Caco-2 (cell line): Measurements from ENCODE around the gene TIMM10. TPM values are rescaled to one million over a fixed set of nuclear protein-coding genes. Genes with fewer than 3 reads are reported as not detected.
A peak's percentile ranks its signal among the peaks of the same experiment; 100 is the strongest.

Experiments
- BruUV-seq: library from RNA; stranded (reverse); fragments of 400-500 nt; replicated peaks from 2 replicates; lab custom pipeline; 2021; lab: Mats Ljungman, UMichigan
- CTCF ChIA-PET: fragments of 300-600 bp; sonication (Branson Sonifier 250); formaldehyde crosslinking; loops from one replicate; lab custom pipeline; 2022; ENCODE audit warnings: antibody characterized with exemption; lab: Charles Lee
- POLR2A ChIA-PET: fragments of 300-600 bp; sonication (Branson Sonifier 250); formaldehyde crosslinking; loops from one replicate; lab custom pipeline; 2022; ENCODE audit warnings: antibody characterized with exemption; lab: Charles Lee
- DNase-seq, 2 experiments: peaks; one replicate each; pipeline versions ENCODE4 v3.0.0 to v3.0.0-alpha.2; 2020 to 2022
- H3K27me3 ChIP-seq: replicated peaks from 2 replicates; pipeline ENCODE4 v1.6.0; 2011; ENCODE audit warnings: low read length; ENCODE audit not compliant: control insufficient read depth, insufficient read depth
- H3K36me3 ChIP-seq: 2 replicates; pipeline ENCODE4 v1.5.1; 2011; ENCODE audit warnings: low read length; ENCODE audit not compliant: control insufficient read depth, insufficient read depth
- H3K4me1 ChIP-seq: fragments of 250-450 bp; sonication (Bioruptor Pico); 2 replicates; pipeline ENCODE4 v1.5.1; 2020; ENCODE audit warnings: mild to moderate bottlenecking
- H3K4me3 ChIP-seq: 2 replicates; pipeline ENCODE4 v1.5.1; 2011; ENCODE audit warnings: low read depth, mild to moderate bottlenecking, control low read depth, low read length
- H3K9me3 ChIP-seq: fragments of 250-450 bp; sonication (Bioruptor Pico); 2 replicates; pipeline ENCODE4 v1.5.1; 2020; ENCODE audit warnings: mild to moderate bottlenecking, moderate library complexity
- H3K27ac Mint-ChIP-seq: one replicate; pipeline ENCODE4 v1.8.0; 2022; ENCODE audit warnings: mixed read lengths; ENCODE audit not compliant: unreplicated experiment
- H3K27me3 Mint-ChIP-seq: one replicate; pipeline ENCODE4 v1.8.0; 2022; ENCODE audit warnings: mixed read lengths; ENCODE audit not compliant: insufficient read depth, unreplicated experiment
- H3K36me3 Mint-ChIP-seq: one replicate; pipeline ENCODE4 v1.8.0; 2022; ENCODE audit warnings: mild to moderate bottlenecking, mixed read lengths; ENCODE audit not compliant: insufficient read depth, unreplicated experiment
- H3K4me1 Mint-ChIP-seq: one replicate; pipeline ENCODE4 v1.8.0; 2022; ENCODE audit warnings: low read depth, mixed read lengths; ENCODE audit not compliant: unreplicated experiment
- H3K4me3 Mint-ChIP-seq: one replicate; pipeline ENCODE4 v1.8.0; 2022; ENCODE audit warnings: mild to moderate bottlenecking, moderate library complexity, mixed read lengths; ENCODE audit not compliant: unreplicated experiment
- H3K9me3 Mint-ChIP-seq: one replicate; pipeline ENCODE4 v1.8.0; 2022; ENCODE audit warnings: mixed read lengths; ENCODE audit not compliant: unreplicated experiment
- intact Hi-C: fragments of 100-400 bp; cut with micrococcal nuclease; formaldehyde crosslinking; loops from one replicate; pipeline ENCODE4 v1.10.0; 2022; ENCODE audit not compliant: unreplicated experiment
- total RNA-seq: library from RNA; stranded (reverse); gene quantifications from 2 replicates; pipeline ENCODE4 v1.2.3, GENCODE V29; 2022
- TF ChIP-seq, protein P1 (sequence below), 2 experiments: fragments of 200-600 bp in 1 of 2; IDR thresholded peaks; 1 replicate in 1 of 2; 2 replicates in 1 of 2; pipeline versions ENCODE4 v1.5.1 to v1.8.0; 2011 to 2022; ENCODE audit warnings: antibody characterized with exemption in 1 of 2, control low read depth in 1 of 2, inconsistent platforms in 1 of 2, low read depth in 1 of 2, low read length in 1 of 2, mild to moderate bottlenecking in 1 of 2, moderate library complexity in 1 of 2; ENCODE audit not compliant: insufficient read depth in 1 of 2, severe bottlenecking in 1 of 2, unreplicated experiment in 1 of 2

The TIMM10 gene
- total RNA-seq, 1 experiment from 2014 or later: 103 TPM

DNA sequence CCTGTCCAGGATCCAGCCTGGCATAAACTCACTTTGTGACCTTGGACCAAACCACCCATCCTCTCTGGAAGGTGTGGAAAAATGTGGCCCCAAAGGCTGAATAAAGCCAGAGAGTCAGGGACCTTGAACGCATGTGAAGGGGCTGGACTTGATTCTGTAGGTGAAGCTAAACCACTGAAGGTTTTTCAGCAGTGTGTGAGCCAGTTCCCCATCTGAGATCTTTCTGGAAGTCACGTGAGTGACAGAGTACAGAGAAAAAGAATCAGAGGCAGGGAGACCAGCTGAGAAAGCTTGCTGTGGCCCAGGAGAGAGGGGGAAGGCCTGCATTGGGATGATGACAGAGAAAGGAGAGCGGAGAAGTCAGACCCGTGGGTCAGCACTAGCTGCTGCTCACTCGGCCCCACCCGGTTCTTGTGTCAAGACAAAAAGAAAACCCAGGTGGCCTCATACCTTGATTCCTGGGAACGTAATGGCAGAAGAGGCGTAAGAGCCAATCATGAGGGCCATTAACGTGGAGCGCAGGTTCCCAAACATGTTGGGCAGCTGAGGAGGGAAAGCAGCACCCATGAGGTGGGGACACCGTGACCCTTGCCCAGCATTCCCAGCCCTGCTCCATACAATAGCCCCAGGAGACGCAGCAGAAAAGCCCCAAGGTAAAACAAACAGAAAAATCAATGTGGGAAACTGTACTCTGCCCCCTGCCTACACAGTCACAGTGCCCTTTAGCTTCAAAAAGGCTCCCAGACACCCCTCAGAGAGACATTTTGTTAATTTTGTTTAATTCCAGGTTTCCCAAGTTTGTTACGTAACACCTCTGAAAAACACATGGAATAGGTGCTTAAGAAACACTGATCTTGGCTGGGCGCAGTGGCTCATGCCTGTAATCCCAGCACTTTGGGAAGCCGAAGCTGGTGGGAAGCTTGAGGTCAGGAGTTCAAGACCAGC lies 33.0 kb downstream of the TIMM10 start:
- BruUV-seq: TSS peak; percentile 6
- POLR2A ChIA-PET: interaction anchor here (0.8 to 1.1 kb wide), 2 partner anchors 18 to 29 kb away, joined by 3 to 5 read pairs; partner anchors contain the start of gene SLC43A1
- peaks cover 79% of the 10 kb centered on the region for H3K36me3 Mint-ChIP-seq
- no peak overlapping the region for H3K4me3 ChIP-seq
- peaks cover 65% of the 10 kb centered on the region for H3K4me1 ChIP-seq
- H3K27me3 ChIP-seq: no peaks in the 10 kb centered on the region
- TF ChIP-seq, protein P1, sequence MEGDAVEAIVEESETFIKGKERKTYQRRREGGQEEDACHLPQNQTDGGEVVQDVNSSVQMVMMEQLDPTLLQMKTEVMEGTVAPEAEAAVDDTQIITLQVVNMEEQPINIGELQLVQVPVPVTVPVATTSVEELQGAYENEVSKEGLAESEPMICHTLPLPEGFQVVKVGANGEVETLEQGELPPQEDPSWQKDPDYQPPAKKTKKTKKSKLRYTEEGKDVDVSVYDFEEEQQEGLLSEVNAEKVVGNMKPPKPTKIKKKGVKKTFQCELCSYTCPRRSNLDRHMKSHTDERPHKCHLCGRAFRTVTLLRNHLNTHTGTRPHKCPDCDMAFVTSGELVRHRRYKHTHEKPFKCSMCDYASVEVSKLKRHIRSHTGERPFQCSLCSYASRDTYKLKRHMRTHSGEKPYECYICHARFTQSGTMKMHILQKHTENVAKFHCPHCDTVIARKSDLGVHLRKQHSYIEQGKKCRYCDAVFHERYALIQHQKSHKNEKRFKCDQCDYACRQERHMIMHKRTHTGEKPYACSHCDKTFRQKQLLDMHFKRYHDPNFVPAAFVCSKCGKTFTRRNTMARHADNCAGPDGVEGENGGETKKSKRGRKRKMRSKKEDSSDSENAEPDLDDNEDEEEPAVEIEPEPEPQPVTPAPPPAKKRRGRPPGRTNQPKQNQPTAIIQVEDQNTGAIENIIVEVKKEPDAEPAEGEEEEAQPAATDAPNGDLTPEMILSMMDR (IDR thresholded peaks at IDR 0.05; ENCODE audit: insufficient read depth in 1 of 2, low read depth in 1 of 2, low read length in 1 of 2, severe bottlenecking in 1 of 2, unreplicated experiment in 1 of 2): peak in 1 of 2 experiments; percentile 3
- peaks cover 42% of the 10 kb centered on the region for H3K4me1 Mint-ChIP-seq
- no peaks in the 10 kb centered on the region for H3K9me3 Mint-ChIP-seq
- peak overlapping the region; percentile 90 for H3K27ac Mint-ChIP-seq
- CTCF ChIA-PET: interaction anchor here (0.6 to 1.8 kb wide), 6 partner anchors 21 to 152 kb away, joined by 3 to 12 read pairs (median 4); partner anchors contain the start of genes RTN4RL2 and UBE2L6
- no peaks in the 10 kb centered on the region for H3K9me3 ChIP-seq
- H3K36me3 ChIP-seq: peaks cover 8% of the 10 kb centered on the region
- DNase-seq: peak; percentile 61 to 80
- intact Hi-C loops: no loop called here
- no peaks in the 10 kb centered on the region for H3K27me3 Mint-ChIP-seq
- peak overlapping the region; percentile 56 for H3K4me3 Mint-ChIP-seq

DNA sequence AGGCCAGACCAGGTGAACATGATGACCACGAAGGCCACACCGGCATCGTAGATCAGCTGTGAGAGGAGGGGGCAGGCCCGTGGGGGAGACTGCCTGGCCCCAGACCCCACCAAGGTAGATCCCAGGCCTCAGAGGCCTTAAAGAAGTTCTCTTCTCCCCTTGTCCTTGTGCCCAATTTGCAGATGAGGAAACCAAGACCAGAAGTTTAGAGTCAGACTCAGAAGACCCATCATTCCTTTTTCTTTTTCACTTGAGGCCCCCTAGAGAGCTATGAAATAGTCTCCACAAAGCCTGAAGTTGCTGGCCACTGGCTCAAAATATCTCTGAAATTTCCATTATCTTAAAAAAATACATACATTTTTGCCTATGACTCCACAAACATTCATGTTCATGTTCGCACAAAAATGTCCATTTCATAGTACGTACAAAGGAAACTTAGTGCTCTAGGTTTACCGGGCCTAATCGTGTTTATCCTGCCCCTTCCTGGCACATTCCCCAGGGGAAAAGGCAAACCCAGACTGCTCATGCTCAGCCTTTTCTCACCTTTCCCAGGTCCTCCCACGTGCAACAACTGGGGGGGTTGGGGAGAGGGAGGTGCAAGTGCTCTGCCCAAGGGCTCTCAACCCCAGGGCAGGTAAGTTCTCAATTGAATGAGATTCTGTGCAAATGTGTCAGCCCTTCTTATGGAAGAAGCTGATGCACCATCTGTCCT lies 34.3 kb downstream of the TIMM10 start:
- Histone ChIP-seq H3K4me1 (peaks cover 58% of the 10 kb centered on the region), H3K36me3 (peaks cover 10% of the 10 kb centered on the region), H3K9me3 (no peaks in the 10 kb centered on the region), H3K4me3 (no peak overlapping the region), H3K27me3 (no peaks in the 10 kb centered on the region)
- no TSS peak for BruUV-seq
- intact Hi-C loops: no loop called here
- Mint-ChIP-seq H3K4me3 (no peak overlapping the region), H3K36me3 (peaks cover 74% of the 10 kb centered on the region), H3K27me3 (no peaks in the 10 kb centered on the region), H3K9me3 (no peaks in the 10 kb centered on the region), H3K4me1 (peaks cover 36% of the 10 kb centered on the region), H3K27ac (peak overlapping the region; percentile 90)
- TF ChIP-seq, protein P1 (IDR thresholded peaks at IDR 0.05; ENCODE audit: insufficient read depth in 1 of 2, low read depth in 1 of 2, low read length in 1 of 2, severe bottlenecking in 1 of 2, unreplicated experiment in 1 of 2): no peak
- ChIA-PET POLR2A (no interaction called here), CTCF (interaction anchor here (1.7 to 1.8 kb wide), 2 partner anchors 20 to 30 kb away, joined by 7 to 12 read pairs; no protein-coding TSS in a partner anchor)
- no peak for DNase-seq
